ENCODE results near the gene ANK3.

Gene ANK3

DNA sequence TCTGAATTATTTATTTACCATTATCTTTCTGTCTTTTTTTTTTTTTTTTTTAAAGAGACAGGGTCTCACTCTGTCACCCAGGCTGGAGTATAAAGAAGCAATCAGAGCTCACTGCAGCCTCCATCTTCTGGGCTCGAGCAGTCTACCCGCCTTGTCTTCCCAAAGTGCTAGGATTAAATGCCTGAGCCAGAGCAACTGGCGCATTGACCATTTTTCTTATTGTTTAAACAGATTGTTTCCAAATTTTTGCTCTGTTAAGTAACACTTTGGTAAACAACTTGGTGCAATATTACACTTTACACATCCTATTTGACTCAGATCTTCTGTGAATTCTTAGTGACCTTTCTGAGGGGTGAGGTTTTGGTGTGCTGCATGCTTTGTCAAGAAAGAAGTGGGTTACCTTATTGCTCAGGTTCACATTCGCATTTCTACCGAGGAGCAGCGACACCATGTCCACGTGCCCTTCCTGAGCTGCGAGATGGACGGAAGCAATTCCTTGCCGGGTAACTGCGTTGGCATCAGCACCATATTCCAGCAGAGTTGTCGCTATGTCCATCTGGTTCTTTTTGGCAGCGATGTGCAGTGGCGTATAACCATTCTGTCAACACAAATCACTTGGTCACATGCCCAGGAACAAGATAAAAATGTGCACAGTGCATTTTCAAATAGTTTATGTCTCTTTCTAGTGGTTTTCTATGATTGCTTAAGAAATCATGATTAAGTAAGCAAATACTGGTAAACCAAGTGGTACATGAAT, 203.2 kb downstream of the ANK3 start:
- peak in 41 of 58 donors; percentile 3 to 63 (median 29) for DNase-seq

- DNase-seq, result no peak
Observed at GRCh38 chr10:60185421-60185820, 204.3 kb downstream of the ANK3 start.

- DNase-seq, result peak in 1 of 58 donors; percentile 8
Observed at GRCh38 chr10:60182691-60183090, 207.0 kb downstream of the ANK3 start.

GRCh38 chr10:60176925-60177324, 212.8 kb downstream of the ANK3 start:
- DNase-seq, result no peak

GRCh38 chr10:60175441-60175971, 214.2 kb downstream of the ANK3 start:
- DNase-seq, result no peak

- DNase-seq, result peak in 2 of 58 donors; percentile 11 to 18
Observed at GRCh38 chr10:60172363-60172990, 217.2 kb downstream of the ANK3 start.

GRCh38 chr10:60171436-60172013, 218.2 kb downstream of the ANK3 start:
- DNase-seq, result no peak

GRCh38 chr10:60170250-60170649, 219.4 kb downstream of the ANK3 start:
- no peak for DNase-seq

GRCh38 chr10:60169111-60169510, 220.6 kb downstream of the ANK3 start:
- no peak for DNase-seq

GRCh38 chr10:60167050-60167449, 222.6 kb downstream of the ANK3 start:
- DNase-seq, result no peak

GRCh38 chr10:60163786-60164185, 225.9 kb downstream of the ANK3 start:
- no peak for DNase-seq

DNA sequence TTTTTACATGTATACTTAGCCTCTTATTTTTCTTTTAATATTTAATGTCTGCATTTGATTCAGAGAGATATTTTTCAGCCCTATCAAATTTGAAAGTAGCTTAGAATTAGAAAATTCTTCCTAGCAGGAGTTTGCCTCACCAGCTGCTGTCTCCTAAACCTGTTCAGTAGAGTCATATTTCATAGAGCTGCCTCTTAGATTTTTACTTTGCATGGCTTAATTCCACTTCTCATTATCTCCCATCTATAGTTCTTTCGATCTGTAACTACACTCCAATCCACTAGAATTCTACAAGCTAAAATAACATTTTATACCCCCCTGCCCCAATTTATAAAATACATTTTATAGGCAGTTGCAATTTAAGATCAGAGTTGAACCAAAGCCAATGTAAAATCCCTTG, 227.0 kb downstream of the ANK3 start:
- DNase-seq, result no peak

GRCh38 chr10:60155943-60156683, 233.6 kb downstream of the ANK3 start:
- peak in 25 of 58 donors; percentile 2 to 60 (median 31) for DNase-seq

GRCh38 chr10:60155099-60155877, 234.4 kb downstream of the ANK3 start:
- no peak for DNase-seq

DNA sequence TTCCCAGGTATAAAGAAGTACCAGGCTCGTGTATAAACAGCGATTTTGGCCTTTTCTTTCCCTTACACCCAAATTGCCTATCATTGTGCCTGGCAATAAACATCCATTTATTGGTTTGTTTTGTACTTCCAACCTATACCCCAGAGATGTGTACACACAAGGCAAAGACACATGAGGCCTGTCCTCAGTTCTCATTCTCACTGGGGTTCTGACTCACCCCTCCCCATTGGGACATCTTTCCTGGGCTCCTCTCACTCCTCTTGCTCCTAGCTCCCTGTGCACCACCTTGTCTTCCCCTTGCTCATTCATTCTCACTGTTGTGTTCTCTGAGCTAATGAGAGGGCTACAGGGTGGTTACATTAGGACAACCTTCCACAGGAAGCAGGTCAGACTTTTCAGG, 240.7 kb downstream of the ANK3 start:
- no peak for DNase-seq

DNA sequence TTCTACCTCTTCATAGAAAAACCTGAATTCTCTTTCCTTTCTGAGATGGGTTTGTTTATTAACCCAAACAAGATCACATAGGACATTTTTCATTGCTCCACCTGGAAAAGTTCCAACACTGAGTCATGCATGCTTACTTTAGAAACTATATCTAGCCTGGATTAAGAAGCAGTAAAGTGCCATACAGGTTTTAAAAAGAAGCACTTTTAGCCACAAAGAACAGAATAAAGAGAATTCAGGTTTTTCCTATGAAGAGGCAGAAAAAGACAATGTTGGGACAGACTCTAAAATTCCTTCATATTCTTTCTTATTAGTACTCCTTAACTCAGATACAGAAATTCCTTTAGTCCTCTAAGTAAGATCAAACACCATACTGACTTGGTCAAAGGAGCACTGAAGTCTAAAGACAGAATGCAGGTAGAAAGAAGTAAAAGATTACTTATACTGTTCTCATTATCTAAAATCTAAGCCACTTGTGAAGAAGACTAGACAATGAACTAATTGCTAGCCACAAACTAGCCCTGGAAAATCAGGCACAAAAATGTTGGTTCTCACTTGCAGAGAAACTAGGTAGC, 241.3 kb downstream of the ANK3 start:
- DNase-seq, result no peak

GRCh38 chr10:60147576-60148265, 242.0 kb downstream of the ANK3 start:
- DNase-seq, result no peak

DNA sequence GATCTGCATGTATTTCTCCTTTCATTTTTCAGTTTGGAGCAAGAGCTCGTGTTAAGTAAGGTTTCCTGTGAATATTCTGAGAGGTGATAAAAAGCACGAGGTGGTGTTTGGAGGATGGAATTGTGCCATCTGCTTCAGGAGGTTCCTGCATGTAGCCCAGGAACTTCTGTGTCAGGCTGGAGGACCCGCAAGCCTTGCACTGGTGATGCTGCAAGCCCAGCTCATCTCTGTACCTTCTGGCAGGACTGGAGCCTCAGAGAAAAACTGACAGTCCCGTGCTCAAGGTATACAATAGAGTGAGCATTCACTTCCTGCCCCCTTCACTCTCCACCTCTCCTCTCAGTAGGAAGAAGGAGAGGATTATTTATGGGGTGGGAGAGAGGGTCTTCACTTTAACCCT, 242.7 kb downstream of the ANK3 start:
- peak in 2 of 58 donors; percentile 11 to 37 for DNase-seq

- no peak for DNase-seq
Observed at GRCh38 chr10:60144099-60144498, 245.6 kb downstream of the ANK3 start.

GRCh38 chr10:60142736-60143135, 246.9 kb downstream of the ANK3 start:
- DNase-seq, result no peak

Data from anterior cingulate cortex (tissue), 58 donors.